Putamen (tissue), 1 donor: ENCODE measurements around the gene RPEL1.
"Not testable (repeated sequence)": the region's sequence is repeated elsewhere in the genome, so short reads cannot be mapped to it uniquely, and the experiment has no call there.

Experiments
- DNase-seq: peaks from one replicate; pipeline ENCODE4 v3.0.0-alpha.2; 2016; ENCODE audit warnings: low spot score

The RPEL1 gene

GRCh38 chr10:103245587-103245986 is at the start of gene RPEL1:
Gene RPEL1 (plus strand): TSS chr10:103245887. CDS start chr10:103245997, 110 bp downstream.
- not testable (repeated sequence) for DNase-seq

GRCh38 chr10:103196516-103196915 is 49.2 kb upstream of the RPEL1 start:
- DNase-seq, result no peak

GRCh38 chr10:103197174-103197573 is 48.5 kb upstream of the RPEL1 start:
- DNase-seq, result peak; percentile 50

- no peak for DNase-seq
These were observed 47.8 kb upstream of the RPEL1 start for GRCh38 chr10:103197903-103198302.

GRCh38 chr10:103198648-103199047 is 47.0 kb upstream of the RPEL1 start:
- DNase-seq, result no peak

GRCh38 chr10:103199488-103199887 is 46.2 kb upstream of the RPEL1 start:
- no peak for DNase-seq

- DNase-seq, result no peak
These were observed 43.4 kb upstream of the RPEL1 start for GRCh38 chr10:103202319-103202718.

- no peak for DNase-seq
These were observed 42.2 kb upstream of the RPEL1 start for GRCh38 chr10:103203466-103203865.

GRCh38 chr10:103204353-103205255 is 41.1 kb upstream of the RPEL1 start:
- no peak for DNase-seq

- DNase-seq, result not testable (repeated sequence)
These were observed 40.3 kb upstream of the RPEL1 start for GRCh38 chr10:103205401-103205800.

GRCh38 chr10:103206715-103207114 is 39.0 kb upstream of the RPEL1 start:
- not testable (repeated sequence) for DNase-seq

GRCh38 chr10:103207141-103207540 is 38.5 kb upstream of the RPEL1 start:
- DNase-seq, result no peak

- not testable (repeated sequence) for DNase-seq
These were observed 38.0 kb upstream of the RPEL1 start for GRCh38 chr10:103207643-103208042.

GRCh38 chr10:103210262-103210661 is 35.4 kb upstream of the RPEL1 start:
- DNase-seq, result not testable (repeated sequence)

- peak; percentile 43 for DNase-seq
These were observed 30.1 kb upstream of the RPEL1 start for GRCh38 chr10:103215601-103216000.

GRCh38 chr10:103216362-103216761 is 29.3 kb upstream of the RPEL1 start:
- not testable (repeated sequence) for DNase-seq

GRCh38 chr10:103224133-103224532 is 21.6 kb upstream of the RPEL1 start:
- DNase-seq, result no peak

GRCh38 chr10:103224721-103225120 is 21.0 kb upstream of the RPEL1 start:
- not testable (repeated sequence) for DNase-seq

GRCh38 chr10:103225939-103226338 is 19.7 kb upstream of the RPEL1 start:
- no peak for DNase-seq

GRCh38 chr10:103227416-103227815 is 18.3 kb upstream of the RPEL1 start:
- DNase-seq, result no peak

- no peak for DNase-seq
These were observed 14.6 kb upstream of the RPEL1 start for GRCh38 chr10:103231047-103231551.

GRCh38 chr10:103232131-103232673 is 13.5 kb upstream of the RPEL1 start:
- DNase-seq, result no peak
